ENCODE data around the gene VSX1. TPM values are rescaled to one million over a fixed set of nuclear protein-coding genes. Genes with fewer than 3 reads are reported as not detected.

Gene VSX1
- total and polyA plus RNA-seq, 2 of the 4 experiments (the other 2 are of a cell fraction), result not detected

- intact Hi-C loops (cut with micrococcal nuclease), result no loop called here
- no peak overlapping the region for H3K27ac ChIP-seq (ENCODE audit: insufficient read depth, low read length)
- ATAC-seq (ENCODE audit: low read depth) (no peak), DNase-seq (no peak)
- no peak overlapping the region for H3K4me3 ChIP-seq (ENCODE audit: insufficient read depth, low read depth, low read length)
- H2BK120ac ChIP-seq (ENCODE audit: low read depth, low read length), result no peak overlapping the region
- H2BK5ac ChIP-seq (ENCODE audit: low read depth, low read length, poor library complexity, severe bottlenecking), result no peak overlapping the region
- no peak overlapping the region for H3K18ac ChIP-seq (ENCODE audit: low read depth, low read length)
- no peaks in the 10 kb centered on the region for H3K36me3 ChIP-seq (ENCODE audit: control insufficient read depth, insufficient read depth, low read length)
- H3K9me3 ChIP-seq (ENCODE audit: control insufficient read depth, insufficient read depth, low read length), result no peaks in the 10 kb centered on the region
- H3K14ac ChIP-seq (replicated peaks; ENCODE audit: low read depth, low read length), result no peak overlapping the region
- H3K79me1 ChIP-seq (ENCODE audit: low read depth in 1 of 2, low read length in 2 of 2), result no peaks in the 10 kb centered on the region
- H2BK20ac ChIP-seq (ENCODE audit: low read depth, low read length), result no peak overlapping the region
- no peak overlapping the region for H3K4me2 ChIP-seq (ENCODE audit: low read depth, low read length)
- in situ Hi-C loops (cut with MboI; ENCODE audit: low sequenced_read_pairs), result no loop called here
- no peak overlapping the region for H4K5ac ChIP-seq (ENCODE audit: low read depth, low read length)
- H3K9ac ChIP-seq (ENCODE audit: low read depth, low read length), result no peak overlapping the region
- H4K20me1 ChIP-seq (ENCODE audit: insufficient read depth, low read length), result no peaks in the 10 kb centered on the region; the same call in 1 of the 2 replicates
- ChIA-PET CTCF (no interaction called here), POLR2A (ENCODE audit: unreplicated experiment) (no interaction called here)
- no TSS peak for BruUV-seq (replicated peaks)
- H2AK9ac ChIP-seq (replicated peaks; ENCODE audit: low read depth, low read length, poor library complexity), result no peak overlapping the region
- H3K4ac ChIP-seq (ENCODE audit: low read depth, low read length), result no peak overlapping the region
- no peak overlapping the region for H2BK15ac ChIP-seq (ENCODE audit: low read depth, low read length)
- WGBS, 2 experiments (ENCODE audit: extremely low coverage in 2 of 2, insufficient read length in 1 of 2), result no CpG with 5 or more reads among the region's 4 CpGs
- no peak overlapping the region for H2AFZ ChIP-seq (replicated peaks; ENCODE audit: low read length, poor library complexity)
- peaks cover 3% of the 10 kb centered on the region; the same call in 1 of the 2 replicates for H3K9me1 ChIP-seq (ENCODE audit: insufficient read depth, low read length)
- no peak overlapping the region for H2AK5ac ChIP-seq (ENCODE audit: low read depth, low read length)
- TF ChIP-seq MAZ (IDR thresholded peaks at IDR 0.05; ENCODE audit: borderline replicate concordance, low read depth, low read length), result no peak
- no peak for TF ChIP-seq CEBPB (IDR thresholded peaks at IDR 0.05; ENCODE audit: low read depth, low read length)
- TF ChIP-seq ELK1 (IDR thresholded peaks at IDR 0.05; ENCODE audit: borderline replicate concordance, low read depth, low read length), result no peak
- TF ChIP-seq MXI1 (IDR thresholded peaks at IDR 0.05; ENCODE audit: borderline replicate concordance, low read depth, low read length), result no peak
- no peak for TF ChIP-seq CTCF (conservative IDR thresholded peaks at IDR 0.05; ENCODE audit: low read depth, low read length)
- TF ChIP-seq MAFK (IDR thresholded peaks at IDR 0.05; ENCODE audit: low read depth, low read length), result no peak
- no peak for TF ChIP-seq RFX5 (IDR thresholded peaks at IDR 0.05; ENCODE audit: low read depth, low read length)
- TF ChIP-seq NFE2L2 (IDR thresholded peaks at IDR 0.05; ENCODE audit: low read depth, low read length), result no peak
- TF ChIP-seq, protein P1, sequence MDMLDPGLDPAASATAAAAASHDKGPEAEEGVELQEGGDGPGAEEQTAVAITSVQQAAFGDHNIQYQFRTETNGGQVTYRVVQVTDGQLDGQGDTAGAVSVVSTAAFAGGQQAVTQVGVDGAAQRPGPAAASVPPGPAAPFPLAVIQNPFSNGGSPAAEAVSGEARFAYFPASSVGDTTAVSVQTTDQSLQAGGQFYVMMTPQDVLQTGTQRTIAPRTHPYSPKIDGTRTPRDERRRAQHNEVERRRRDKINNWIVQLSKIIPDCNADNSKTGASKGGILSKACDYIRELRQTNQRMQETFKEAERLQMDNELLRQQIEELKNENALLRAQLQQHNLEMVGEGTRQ (IDR thresholded peaks at IDR 0.05; ENCODE audit: low read depth, low read length), result no peak
- no peak for TF ChIP-seq CHD1 (IDR thresholded peaks at IDR 0.05; ENCODE audit: low read depth, low read length)
- no peak for TF ChIP-seq RCOR1 (IDR thresholded peaks at IDR 0.05; ENCODE audit: insufficient replicate concordance, low read length)
- TF ChIP-seq BHLHE40 (IDR thresholded peaks at IDR 0.05; ENCODE audit: low read depth, low read length), result no peak
- TF ChIP-seq RAD21 (IDR thresholded peaks at IDR 0.05; ENCODE audit: low read length), result no peak
- no peak for TF ChIP-seq SMC3 (IDR thresholded peaks at IDR 0.05; ENCODE audit: low read depth, low read length)
- no peak for TF ChIP-seq POLR2A (IDR thresholded peaks at IDR 0.05; ENCODE audit: low read depth, low read length)
- peaks cover 3% of the 10 kb centered on the region for H3K27me3 ChIP-seq (ENCODE audit: control insufficient read depth, insufficient read depth, low read length)
- no peak overlapping the region for H3K56ac ChIP-seq (ENCODE audit: extremely low read depth, insufficient read depth, low read length)
- no peak overlapping the region for H4K91ac ChIP-seq (ENCODE audit: insufficient read depth, low read depth, low read length)
- H3K23ac ChIP-seq (ENCODE audit: low read depth, low read length), result no peak overlapping the region
- peaks cover 7% of the 10 kb centered on the region; the same call in 1 of the 2 replicates for H3K4me1 ChIP-seq (ENCODE audit: control insufficient read depth, insufficient read depth, low read length)
- dilution Hi-C loops (cut with HindIII; ENCODE audit: low sequenced_read_pairs, unreplicated experiment), result no loop called here
- H4K8ac ChIP-seq (ENCODE audit: low read depth in 2 of 2, low read length in 2 of 2), result no peak overlapping the region
Observed at GRCh38 chr20:25035921-25036320, 46.0 kb downstream of the VSX1 start.

All from IMR-90 (cell line).